DMS 273 (cell line): ENCODE measurements around the gene PLS3.

Experiments used
- DNase-seq: peaks from one replicate; lab custom pipeline; 2025; ENCODE audit not compliant: unreplicated experiment; lab: John Stamatoyannopoulos, UW

PLS3 gene

GRCh38 chrX:115565888-115566287 lies 4.9 kb downstream of the PLS3 start:
- no peak for DNase-seq

- no peak for DNase-seq
Observed at GRCh38 chrX:115571712-115572111, 10.7 kb downstream of the PLS3 start.

- DNase-seq, result no peak
Observed at GRCh38 chrX:115573185-115573584, 12.2 kb downstream of the PLS3 start.

- DNase-seq, result no peak
Observed at GRCh38 chrX:115576676-115577075, 15.7 kb downstream of the PLS3 start.

- DNase-seq, result no peak
Observed at GRCh38 chrX:115579327-115579726, 18.4 kb downstream of the PLS3 start.

- no peak for DNase-seq
Observed at GRCh38 chrX:115579786-115580294, 18.9 kb downstream of the PLS3 start.

GRCh38 chrX:115581759-115582615 lies 21.0 kb downstream of the PLS3 start:
- DNase-seq, result no peak

- DNase-seq, result no peak
Observed at GRCh38 chrX:115582616-115583495, 21.9 kb downstream of the PLS3 start.

GRCh38 chrX:115583496-115584004 lies 22.6 kb downstream of the PLS3 start:
- peak; percentile 12 for DNase-seq

- DNase-seq, result no peak
Observed at GRCh38 chrX:115584696-115585095, 23.7 kb downstream of the PLS3 start.

- DNase-seq, result no peak
Observed at GRCh38 chrX:115588179-115588578, 27.2 kb downstream of the PLS3 start.

- DNase-seq, result no peak
Observed at GRCh38 chrX:115589419-115589818, 28.4 kb downstream of the PLS3 start.

GRCh38 chrX:115591420-115591819 lies 30.4 kb downstream of the PLS3 start:
- no peak for DNase-seq

- DNase-seq, result no peak
Observed at GRCh38 chrX:115591856-115592842, 31.2 kb downstream of the PLS3 start.

GRCh38 chrX:115592997-115593734 lies 32.2 kb downstream of the PLS3 start:
- peak; percentile 21 for DNase-seq

- no peak for DNase-seq
Observed at GRCh38 chrX:115595049-115595448, 34.1 kb downstream of the PLS3 start.

- DNase-seq, result no peak
Observed at GRCh38 chrX:115598556-115598955, 37.6 kb downstream of the PLS3 start.

GRCh38 chrX:115602308-115602707 lies 41.3 kb downstream of the PLS3 start:
- no peak for DNase-seq

- no peak for DNase-seq
Observed at GRCh38 chrX:115602729-115603389, 41.9 kb downstream of the PLS3 start.
